ENCODE data around the gene PRAF2.

GRCh38 chrX:49077941-49078340 is 4.1 kb upstream of the PRAF2 start:
- no peak for TF ChIP-seq POLR2A (IDR thresholded peaks at IDR 0.05)
- no peak for TF ChIP-seq EP300 (IDR thresholded peaks at IDR 0.05)

All from ovary (tissue), 1 donor.